ENCODE results near the gene OSBPL5.

Gene OSBPL5, protein sequence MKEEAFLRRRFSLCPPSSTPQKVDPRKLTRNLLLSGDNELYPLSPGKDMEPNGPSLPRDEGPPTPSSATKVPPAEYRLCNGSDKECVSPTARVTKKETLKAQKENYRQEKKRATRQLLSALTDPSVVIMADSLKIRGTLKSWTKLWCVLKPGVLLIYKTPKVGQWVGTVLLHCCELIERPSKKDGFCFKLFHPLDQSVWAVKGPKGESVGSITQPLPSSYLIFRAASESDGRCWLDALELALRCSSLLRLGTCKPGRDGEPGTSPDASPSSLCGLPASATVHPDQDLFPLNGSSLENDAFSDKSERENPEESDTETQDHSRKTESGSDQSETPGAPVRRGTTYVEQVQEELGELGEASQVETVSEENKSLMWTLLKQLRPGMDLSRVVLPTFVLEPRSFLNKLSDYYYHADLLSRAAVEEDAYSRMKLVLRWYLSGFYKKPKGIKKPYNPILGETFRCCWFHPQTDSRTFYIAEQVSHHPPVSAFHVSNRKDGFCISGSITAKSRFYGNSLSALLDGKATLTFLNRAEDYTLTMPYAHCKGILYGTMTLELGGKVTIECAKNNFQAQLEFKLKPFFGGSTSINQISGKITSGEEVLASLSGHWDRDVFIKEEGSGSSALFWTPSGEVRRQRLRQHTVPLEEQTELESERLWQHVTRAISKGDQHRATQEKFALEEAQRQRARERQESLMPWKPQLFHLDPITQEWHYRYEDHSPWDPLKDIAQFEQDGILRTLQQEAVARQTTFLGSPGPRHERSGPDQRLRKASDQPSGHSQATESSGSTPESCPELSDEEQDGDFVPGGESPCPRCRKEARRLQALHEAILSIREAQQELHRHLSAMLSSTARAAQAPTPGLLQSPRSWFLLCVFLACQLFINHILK

DNA sequence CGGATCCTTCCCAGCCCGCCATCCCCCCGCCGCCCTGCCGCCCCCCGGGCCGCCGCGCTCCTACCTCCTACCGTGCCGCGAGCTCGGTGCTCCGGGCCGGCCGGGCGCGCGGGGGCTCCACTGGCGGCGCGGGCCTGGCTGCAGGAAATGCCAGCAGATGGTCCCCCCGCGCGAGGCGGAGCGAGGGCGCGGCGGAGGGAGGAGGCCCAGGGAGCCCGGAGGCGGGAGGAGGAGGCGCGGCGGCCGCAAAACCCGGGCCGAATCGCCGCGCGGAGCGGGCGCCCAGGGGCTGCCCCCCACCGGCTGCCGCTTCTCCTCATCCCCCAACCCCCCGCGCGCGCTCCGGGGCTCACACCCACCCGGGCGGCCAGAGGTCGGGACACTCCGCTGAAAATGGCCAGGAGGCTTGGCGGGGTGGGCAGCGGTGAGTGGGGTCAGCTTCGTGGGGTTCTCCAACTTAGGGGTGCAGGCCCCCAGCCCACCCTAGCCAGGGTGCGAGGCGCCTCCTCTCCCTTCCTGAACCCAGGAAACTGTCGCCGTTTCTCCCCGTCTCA, at the start of gene OSBPL5:
TSS of gene OSBPL5 (minus strand) at position 159 of the 554 bp plus-strand sequence. CDS start 36,162 bp downstream, outside the sequence.
- peak; percentile 32; the same call in 1 of the 2 replicates for TF ChIP-seq TEAD4 (IDR thresholded peaks at IDR 0.05)
- TF ChIP-seq TAF1 (IDR thresholded peaks at IDR 0.05; ENCODE audit: low read depth): peak; percentile 44; the same call in 1 of the 2 replicates
- no peak for TF ChIP-seq YY1 (IDR thresholded peaks at IDR 0.05; ENCODE audit: low read depth)
- TF ChIP-seq TCF12 (IDR thresholded peaks at IDR 0.05; ENCODE audit: low read depth): peak; percentile 25; the same call in 1 of the 2 replicates

DNA sequence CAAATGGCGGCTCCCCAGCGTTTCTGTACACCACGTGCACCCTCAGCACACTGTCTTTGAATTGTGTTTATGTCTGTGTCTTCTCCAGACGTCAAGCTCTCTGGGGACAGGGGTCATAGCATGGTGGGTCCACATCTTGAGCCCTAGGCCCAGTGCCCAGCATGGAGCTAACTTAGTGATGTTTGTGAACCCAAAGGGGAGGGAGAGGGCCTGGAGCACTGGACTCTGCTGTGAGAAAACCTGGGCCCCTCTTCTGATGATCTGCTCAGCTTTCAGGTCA, 49.2 kb upstream of the OSBPL5 start:
- no peak for TF ChIP-seq TAF1 (IDR thresholded peaks at IDR 0.05; ENCODE audit: low read depth)
- no peak for TF ChIP-seq NFIC (IDR thresholded peaks at IDR 0.05)
- no peak for TF ChIP-seq EP300 (IDR thresholded peaks at IDR 0.05; ENCODE audit: borderline replicate concordance)
- TF ChIP-seq, protein P1, sequence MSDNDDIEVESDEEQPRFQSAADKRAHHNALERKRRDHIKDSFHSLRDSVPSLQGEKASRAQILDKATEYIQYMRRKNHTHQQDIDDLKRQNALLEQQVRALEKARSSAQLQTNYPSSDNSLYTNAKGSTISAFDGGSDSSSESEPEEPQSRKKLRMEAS (IDR thresholded peaks at IDR 0.05): no peak
- TF ChIP-seq, protein P2, sequence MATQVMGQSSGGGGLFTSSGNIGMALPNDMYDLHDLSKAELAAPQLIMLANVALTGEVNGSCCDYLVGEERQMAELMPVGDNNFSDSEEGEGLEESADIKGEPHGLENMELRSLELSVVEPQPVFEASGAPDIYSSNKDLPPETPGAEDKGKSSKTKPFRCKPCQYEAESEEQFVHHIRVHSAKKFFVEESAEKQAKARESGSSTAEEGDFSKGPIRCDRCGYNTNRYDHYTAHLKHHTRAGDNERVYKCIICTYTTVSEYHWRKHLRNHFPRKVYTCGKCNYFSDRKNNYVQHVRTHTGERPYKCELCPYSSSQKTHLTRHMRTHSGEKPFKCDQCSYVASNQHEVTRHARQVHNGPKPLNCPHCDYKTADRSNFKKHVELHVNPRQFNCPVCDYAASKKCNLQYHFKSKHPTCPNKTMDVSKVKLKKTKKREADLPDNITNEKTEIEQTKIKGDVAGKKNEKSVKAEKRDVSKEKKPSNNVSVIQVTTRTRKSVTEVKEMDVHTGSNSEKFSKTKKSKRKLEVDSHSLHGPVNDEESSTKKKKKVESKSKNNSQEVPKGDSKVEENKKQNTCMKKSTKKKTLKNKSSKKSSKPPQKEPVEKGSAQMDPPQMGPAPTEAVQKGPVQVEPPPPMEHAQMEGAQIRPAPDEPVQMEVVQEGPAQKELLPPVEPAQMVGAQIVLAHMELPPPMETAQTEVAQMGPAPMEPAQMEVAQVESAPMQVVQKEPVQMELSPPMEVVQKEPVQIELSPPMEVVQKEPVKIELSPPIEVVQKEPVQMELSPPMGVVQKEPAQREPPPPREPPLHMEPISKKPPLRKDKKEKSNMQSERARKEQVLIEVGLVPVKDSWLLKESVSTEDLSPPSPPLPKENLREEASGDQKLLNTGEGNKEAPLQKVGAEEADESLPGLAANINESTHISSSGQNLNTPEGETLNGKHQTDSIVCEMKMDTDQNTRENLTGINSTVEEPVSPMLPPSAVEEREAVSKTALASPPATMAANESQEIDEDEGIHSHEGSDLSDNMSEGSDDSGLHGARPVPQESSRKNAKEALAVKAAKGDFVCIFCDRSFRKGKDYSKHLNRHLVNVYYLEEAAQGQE (IDR thresholded peaks at IDR 0.05; ENCODE audit: low read depth): no peak
- no peak for TF ChIP-seq CEBPB (IDR thresholded peaks at IDR 0.05)
- TF ChIP-seq, protein P3, sequence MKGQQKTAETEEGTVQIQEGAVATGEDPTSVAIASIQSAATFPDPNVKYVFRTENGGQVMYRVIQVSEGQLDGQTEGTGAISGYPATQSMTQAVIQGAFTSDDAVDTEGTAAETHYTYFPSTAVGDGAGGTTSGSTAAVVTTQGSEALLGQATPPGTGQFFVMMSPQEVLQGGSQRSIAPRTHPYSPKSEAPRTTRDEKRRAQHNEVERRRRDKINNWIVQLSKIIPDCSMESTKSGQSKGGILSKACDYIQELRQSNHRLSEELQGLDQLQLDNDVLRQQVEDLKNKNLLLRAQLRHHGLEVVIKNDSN (IDR thresholded peaks at IDR 0.05): no peak
- no peak for TF ChIP-seq EGR1 (IDR thresholded peaks at IDR 0.05)
- TF ChIP-seq ZBTB7A (IDR thresholded peaks at IDR 0.05; ENCODE audit: low read depth): no peak
- TF ChIP-seq YY1 (IDR thresholded peaks at IDR 0.05; ENCODE audit: low read depth): no peak
- no peak for TF ChIP-seq RAD21 (IDR thresholded peaks at IDR 0.05; ENCODE audit: low read depth)
- TF ChIP-seq CREB1 (IDR thresholded peaks at IDR 0.05; ENCODE audit: low read depth): no peak
- no peak for TF ChIP-seq TCF12 (IDR thresholded peaks at IDR 0.05; ENCODE audit: low read depth)
- no peak for TF ChIP-seq FOXM1 (IDR thresholded peaks at IDR 0.05; ENCODE audit: borderline replicate concordance, low read depth)
- no peak for TF ChIP-seq TEAD4 (IDR thresholded peaks at IDR 0.05)

DNA sequence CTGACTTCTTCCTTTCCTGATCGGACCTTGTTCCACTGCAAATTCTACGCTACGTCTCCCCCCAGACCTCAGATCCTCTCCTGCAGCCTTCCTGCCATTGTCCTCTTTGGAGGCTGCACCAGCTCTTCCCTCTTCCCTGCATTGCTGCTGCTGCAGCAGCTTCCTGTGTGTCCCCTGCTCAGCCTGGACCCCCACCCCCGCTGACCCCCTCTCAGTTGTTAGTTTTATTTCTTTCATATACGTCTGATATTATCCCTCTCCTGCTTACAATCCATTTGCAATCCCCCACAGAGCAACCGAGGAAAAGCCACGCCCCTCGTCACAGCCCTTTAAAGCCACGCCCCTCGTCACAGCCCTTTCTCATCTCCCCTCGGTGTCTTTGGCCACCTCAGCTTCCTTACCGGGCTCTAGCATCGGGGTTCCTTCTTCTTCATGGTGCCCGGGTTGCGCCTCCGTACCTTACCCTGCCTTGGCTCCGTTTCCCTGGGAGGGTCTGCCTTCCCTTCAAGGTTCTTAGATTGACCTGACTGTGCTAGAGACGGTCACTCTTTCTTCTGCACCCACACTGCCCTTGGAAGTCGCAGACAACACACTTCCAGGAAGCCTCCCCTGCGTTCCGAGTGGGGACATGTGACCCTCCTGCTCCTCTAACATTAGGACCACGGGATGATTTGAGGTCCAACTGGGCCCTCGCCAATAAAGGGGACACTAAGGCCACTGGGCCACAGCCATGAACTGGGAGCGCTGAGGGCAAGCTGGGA, 48.7 kb upstream of the OSBPL5 start:
- TF ChIP-seq ZBTB7A (IDR thresholded peaks at IDR 0.05; ENCODE audit: low read depth): no peak
- no peak for TF ChIP-seq TAF1 (IDR thresholded peaks at IDR 0.05; ENCODE audit: low read depth)

DNA sequence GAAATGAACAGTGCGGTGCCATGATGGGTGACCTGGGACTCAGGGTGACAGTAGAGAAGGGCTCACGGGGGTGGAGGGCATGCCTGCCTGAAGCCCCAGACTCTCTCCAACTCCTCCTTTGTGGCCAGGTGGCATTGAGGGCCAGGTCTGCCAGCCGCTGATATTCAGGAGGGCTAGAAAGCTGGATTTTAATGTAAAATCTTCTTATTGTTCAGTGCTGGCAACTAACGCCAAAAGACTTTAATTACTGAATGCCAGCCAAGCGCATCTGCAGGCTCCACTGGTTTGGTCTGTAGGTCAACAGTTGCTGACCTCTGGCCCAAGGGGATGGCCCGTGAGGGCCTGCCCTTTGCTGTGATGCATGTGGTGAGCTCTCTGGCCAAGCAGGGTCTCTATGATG, 43.2 kb upstream of the OSBPL5 start:
- TF ChIP-seq NFIC (IDR thresholded peaks at IDR 0.05): no peak
- no peak for TF ChIP-seq TEAD4 (IDR thresholded peaks at IDR 0.05)
- TF ChIP-seq, protein P1 (IDR thresholded peaks at IDR 0.05): no peak
- no peak for TF ChIP-seq RAD21 (IDR thresholded peaks at IDR 0.05; ENCODE audit: low read depth)
- no peak for TF ChIP-seq YY1 (IDR thresholded peaks at IDR 0.05; ENCODE audit: low read depth)
- no peak for TF ChIP-seq TAF1 (IDR thresholded peaks at IDR 0.05; ENCODE audit: low read depth)
- TF ChIP-seq, protein P3 (IDR thresholded peaks at IDR 0.05): no peak
- no peak for TF ChIP-seq TCF12 (IDR thresholded peaks at IDR 0.05; ENCODE audit: low read depth)
- no peak for TF ChIP-seq EP300 (IDR thresholded peaks at IDR 0.05; ENCODE audit: borderline replicate concordance)
- no peak for TF ChIP-seq ZBTB7A (IDR thresholded peaks at IDR 0.05; ENCODE audit: low read depth)

DNA sequence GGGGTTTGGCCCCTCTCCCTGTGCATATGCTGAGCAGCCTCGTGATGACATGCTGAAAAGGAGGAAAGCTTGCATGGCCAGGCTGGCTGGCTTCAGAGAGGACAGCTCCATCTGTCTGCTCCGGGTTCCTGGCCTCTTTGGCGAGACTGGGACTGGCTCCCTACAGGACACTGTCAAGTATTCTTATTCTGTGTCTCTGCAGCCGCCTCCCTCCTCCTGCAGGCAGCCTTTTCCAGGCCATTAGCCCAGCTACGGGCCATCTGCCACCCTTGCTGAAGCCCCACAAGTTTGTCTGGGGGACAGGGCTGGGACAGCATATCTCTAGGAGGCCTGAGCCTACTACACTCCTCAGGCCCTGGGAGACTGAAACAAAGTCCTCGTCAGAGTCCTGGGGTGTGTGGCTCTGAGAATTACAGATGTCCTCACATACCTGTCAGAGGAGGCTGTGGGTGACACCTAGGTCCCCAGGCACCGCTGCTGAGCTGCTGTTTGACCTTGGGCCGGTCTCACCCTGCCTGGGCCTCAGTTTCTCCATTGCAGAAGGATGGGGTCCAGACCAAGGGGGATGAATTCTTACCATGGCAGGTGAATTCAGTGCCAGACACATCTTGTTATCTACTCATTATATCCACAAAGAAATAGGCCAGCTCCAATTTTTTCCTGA, 42.5 kb upstream of the OSBPL5 start:
- no peak for TF ChIP-seq CEBPB (IDR thresholded peaks at IDR 0.05)
- TF ChIP-seq FOXM1 (IDR thresholded peaks at IDR 0.05; ENCODE audit: borderline replicate concordance, low read depth): no peak
- no peak for TF ChIP-seq ZBTB7A (IDR thresholded peaks at IDR 0.05; ENCODE audit: low read depth)
- TF ChIP-seq RAD21 (IDR thresholded peaks at IDR 0.05; ENCODE audit: low read depth): no peak
- TF ChIP-seq TAF1 (IDR thresholded peaks at IDR 0.05; ENCODE audit: low read depth): no peak

DNA sequence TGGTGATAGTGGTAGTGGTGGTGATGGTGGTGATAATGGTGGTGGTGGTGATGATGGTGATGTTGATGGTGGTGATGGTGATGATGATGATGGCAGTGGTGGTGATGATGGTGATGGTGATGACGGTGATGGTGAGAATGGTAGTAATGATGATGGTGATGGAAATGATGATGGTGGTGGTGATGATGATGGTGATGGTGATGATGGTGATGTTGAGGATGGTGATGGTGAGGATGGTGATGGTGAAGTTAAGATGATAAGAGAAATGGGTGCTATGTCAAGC, 41.8 kb upstream of the OSBPL5 start:
- TF ChIP-seq EP300 (IDR thresholded peaks at IDR 0.05; ENCODE audit: borderline replicate concordance) (no peak), FOXM1 (IDR thresholded peaks at IDR 0.05; ENCODE audit: borderline replicate concordance, low read depth) (no peak), NFIC (IDR thresholded peaks at IDR 0.05) (no peak), TEAD4 (IDR thresholded peaks at IDR 0.05) (no peak), RAD21 (IDR thresholded peaks at IDR 0.05; ENCODE audit: low read depth) (no peak), CEBPB (IDR thresholded peaks at IDR 0.05) (no peak), TCF12 (IDR thresholded peaks at IDR 0.05; ENCODE audit: low read depth) (no peak)
- TF ChIP-seq, protein P3 (IDR thresholded peaks at IDR 0.05): no peak

Data from Ishikawa (cell line).